IMR-90 (cell line): ENCODE results near the gene TAF4B. TPM values are rescaled to one million over a fixed set of nuclear protein-coding genes. Genes with fewer than 3 reads are reported as not detected.

Experiments used
- ATAC-seq: fragments of 200-7000 bp; cut with Tn5 transposase; 2 replicates; pipeline ENCODE4 v1.9.1; 2020; ENCODE audit warnings: low read depth, mild to moderate bottlenecking, moderate library complexity
- BruUV-seq: library from RNA; stranded (reverse); fragments of 400-500 nt; replicated peaks from 2 replicates; lab custom pipeline; 2021; lab: Mats Ljungman, UMichigan
- CTCF ChIA-PET: fragments of 300-600 bp; formaldehyde crosslinking; extraction: SDS; loops from one replicate; lab custom pipeline; 2021; ENCODE audit warnings: antibody characterized with exemption; lab: Yijun Ruan, JAX
- POLR2A ChIA-PET: fragments of 300-600 bp; sonication (Branson Sonifier 250); formaldehyde crosslinking; loops from one replicate; lab custom pipeline; 2022; ENCODE audit warnings: antibody characterized with exemption; ENCODE audit not compliant: unreplicated experiment; lab: Charles Lee
- DNase-seq: peaks from one replicate; pipeline ENCODE4 v3.0.0; 2013
- H2AFZ ChIP-seq: replicated peaks from 2 replicates; pipeline ENCODE3; 2013; ENCODE audit warnings: low read length, mild to moderate bottlenecking; ENCODE audit not compliant: poor library complexity
- H2AK5ac ChIP-seq: 2 replicates; pipeline ENCODE4 v1.6.1; 2013; ENCODE audit warnings: low read depth, low read length, inconsistent platforms
- H2AK9ac ChIP-seq: replicated peaks from 2 replicates; pipeline ENCODE3; 2013; ENCODE audit warnings: mild to moderate bottlenecking, low read depth, low read length, moderate library complexity; ENCODE audit not compliant: poor library complexity
- H2BK120ac ChIP-seq: 2 replicates; pipeline ENCODE4 v1.6.1; 2013; ENCODE audit warnings: low read depth, low read length, inconsistent platforms
- H2BK15ac ChIP-seq: 3 replicates; pipeline ENCODE4 v1.6.1; 2013; ENCODE audit warnings: low read depth, low read length, inconsistent platforms
- H2BK20ac ChIP-seq: 2 replicates; pipeline ENCODE4 v1.6.1; 2013; ENCODE audit warnings: low read depth, mild to moderate bottlenecking, inconsistent platforms, low read length, moderate library complexity
- H2BK5ac ChIP-seq: 2 replicates; pipeline ENCODE4 v1.6.1; 2013; ENCODE audit warnings: mild to moderate bottlenecking, low read depth, low read length, inconsistent platforms; ENCODE audit not compliant: poor library complexity, severe bottlenecking
- H3K14ac ChIP-seq: replicated peaks from 2 replicates; pipeline ENCODE4 v1.6.1; 2013; ENCODE audit warnings: low read depth, low read length, inconsistent platforms
- H3K18ac ChIP-seq: 2 replicates; pipeline ENCODE4 v1.6.1; 2013; ENCODE audit warnings: low read depth, low read length, control low read depth
- H3K23ac ChIP-seq: 2 replicates; pipeline ENCODE4 v1.6.1; 2013; ENCODE audit warnings: low read depth, low read length, inconsistent platforms
- H3K27ac ChIP-seq: 2 replicates; pipeline ENCODE4 v1.5.1; 2013; ENCODE audit warnings: mild to moderate bottlenecking, control low read depth, low read length; ENCODE audit not compliant: insufficient read depth
- H3K27me3 ChIP-seq: 2 replicates; pipeline ENCODE4 v1.6.1; 2013; ENCODE audit warnings: low read length; ENCODE audit not compliant: control insufficient read depth, insufficient read depth
- H3K36me3 ChIP-seq: 2 replicates; pipeline ENCODE4 v1.6.1; 2013; ENCODE audit warnings: low read length, mixed read lengths; ENCODE audit not compliant: control insufficient read depth, insufficient read depth
- H3K4ac ChIP-seq: 2 replicates; pipeline ENCODE4 v1.6.1; 2013; ENCODE audit warnings: low read depth, low read length, inconsistent platforms
- H3K4me1 ChIP-seq: 2 replicates; pipeline ENCODE4 v1.6.1; 2013; ENCODE audit warnings: low read length, mixed read lengths; ENCODE audit not compliant: control insufficient read depth, insufficient read depth
- H3K4me2 ChIP-seq: 2 replicates; pipeline ENCODE4 v1.6.1; 2013; ENCODE audit warnings: low read depth, mild to moderate bottlenecking, control low read depth, low read length, moderate library complexity
- H3K4me3 ChIP-seq: 2 replicates; pipeline ENCODE4 v1.5.1; 2013; ENCODE audit warnings: low read depth, mild to moderate bottlenecking, control low read depth, low read length, moderate library complexity; ENCODE audit not compliant: insufficient read depth
- H3K56ac ChIP-seq: 2 replicates; pipeline ENCODE4 v1.6.1; 2013; ENCODE audit warnings: low read length, inconsistent platforms; ENCODE audit not compliant: insufficient read depth; ENCODE audit errors: extremely low read depth
- H3K79me1 ChIP-seq, 2 experiments: 2 replicates each; pipeline ENCODE4 v1.6.1; 2013; ENCODE audit warnings: low read length in 2 of 2, inconsistent platforms in 1 of 2, low read depth in 1 of 2
- H3K9ac ChIP-seq: 2 replicates; pipeline ENCODE4 v1.6.1; 2013; ENCODE audit warnings: low read depth, low read length, control low read depth
- H3K9me1 ChIP-seq: 2 replicates; pipeline ENCODE4 v1.6.1; 2013; ENCODE audit warnings: low read length, inconsistent platforms; ENCODE audit not compliant: insufficient read depth
- H3K9me3 ChIP-seq: 2 replicates; pipeline ENCODE4 v1.6.1; 2013; ENCODE audit warnings: low read length; ENCODE audit not compliant: control insufficient read depth, insufficient read depth
- H4K20me1 ChIP-seq: 2 replicates; pipeline ENCODE4 v1.6.1; 2013; ENCODE audit warnings: low read length, inconsistent platforms; ENCODE audit not compliant: insufficient read depth
- H4K5ac ChIP-seq: 2 replicates; pipeline ENCODE4 v1.6.1; 2013; ENCODE audit warnings: mild to moderate bottlenecking, low read depth, low read length, control low read depth
- H4K8ac ChIP-seq, 2 experiments: 2 replicates each; pipeline ENCODE4 v1.6.1; 2013; ENCODE audit warnings: low read depth in 2 of 2, low read length in 2 of 2, control low read depth in 1 of 2, inconsistent platforms in 1 of 2
- H4K91ac ChIP-seq: 2 replicates; pipeline ENCODE4 v1.6.1; 2013; ENCODE audit warnings: low read depth, low read length, inconsistent platforms; ENCODE audit not compliant: insufficient read depth
- CHD1 ChIP-seq: IDR thresholded peaks from 2 replicates; pipeline ENCODE4 v1.6.1; 2012; ENCODE audit warnings: low read depth, low read length, improper control_type of control experiment
- NFE2L2 ChIP-seq: fragments of 150-350 bp; IDR thresholded peaks from 2 replicates; pipeline ENCODE4 v1.6.1; 2016; ENCODE audit warnings: low read depth, mild to moderate bottlenecking, low read length
- POLR2A ChIP-seq: IDR thresholded peaks from 2 replicates; pipeline ENCODE4 v1.6.1; 2012; ENCODE audit warnings: mild to moderate bottlenecking, low read depth, low read length
- WGBS, 2 experiments: methylation state at CpG; one replicate each; pipeline versions ENCODE4 v1.1.5 to v1.1.7; 2013; ENCODE audit warnings: missing lambda C conversion rate in 2 of 2; ENCODE audit not compliant: insufficient read length in 1 of 2; ENCODE audit errors: extremely low coverage in 2 of 2; 5-methylcytosine and 5-hydroxymethylcytosine counted together
- dilution Hi-C: fragments of 300-500 bp; cut with HindIII; formaldehyde crosslinking; loops from one replicate; pipeline ENCODE4 v1.14.3; 2018; ENCODE audit warnings: low sequenced_read_pairs; ENCODE audit not compliant: unreplicated experiment
- in situ Hi-C: fragments of 300-500 bp; cut with MboI; formaldehyde crosslinking; loops from 3 replicates; pipeline ENCODE4 v1.14.3; 2019; ENCODE audit warnings: low sequenced_read_pairs, inconsistent platforms, mixed read lengths
- intact Hi-C: fragments of 100-400 bp; cut with micrococcal nuclease; formaldehyde crosslinking; loops from 2 replicates; pipeline ENCODE4 v1.10.0; 2022
- polyA plus RNA-seq, 3 experiments: library from polyadenylated mRNA; depleted of rRNA; stranded (reverse); fragments of >200 nt; gene quantifications; 2 replicates each; pipeline ENCODE4 v1.2.3, GENCODE V29; 2012; ENCODE audit warnings: low replicate concordance in 1 of 3
- total RNA-seq: library from RNA; depleted of rRNA; stranded (reverse); fragments of >200 nt; gene quantifications from 2 replicates; pipeline ENCODE4 v1.2.3, GENCODE V29; 2012

Gene TAF4B
- total and polyA plus RNA-seq, 2 of the 4 experiments (the other 2 are of a cell fraction) = 0.38 to 1.1 TPM

DNA sequence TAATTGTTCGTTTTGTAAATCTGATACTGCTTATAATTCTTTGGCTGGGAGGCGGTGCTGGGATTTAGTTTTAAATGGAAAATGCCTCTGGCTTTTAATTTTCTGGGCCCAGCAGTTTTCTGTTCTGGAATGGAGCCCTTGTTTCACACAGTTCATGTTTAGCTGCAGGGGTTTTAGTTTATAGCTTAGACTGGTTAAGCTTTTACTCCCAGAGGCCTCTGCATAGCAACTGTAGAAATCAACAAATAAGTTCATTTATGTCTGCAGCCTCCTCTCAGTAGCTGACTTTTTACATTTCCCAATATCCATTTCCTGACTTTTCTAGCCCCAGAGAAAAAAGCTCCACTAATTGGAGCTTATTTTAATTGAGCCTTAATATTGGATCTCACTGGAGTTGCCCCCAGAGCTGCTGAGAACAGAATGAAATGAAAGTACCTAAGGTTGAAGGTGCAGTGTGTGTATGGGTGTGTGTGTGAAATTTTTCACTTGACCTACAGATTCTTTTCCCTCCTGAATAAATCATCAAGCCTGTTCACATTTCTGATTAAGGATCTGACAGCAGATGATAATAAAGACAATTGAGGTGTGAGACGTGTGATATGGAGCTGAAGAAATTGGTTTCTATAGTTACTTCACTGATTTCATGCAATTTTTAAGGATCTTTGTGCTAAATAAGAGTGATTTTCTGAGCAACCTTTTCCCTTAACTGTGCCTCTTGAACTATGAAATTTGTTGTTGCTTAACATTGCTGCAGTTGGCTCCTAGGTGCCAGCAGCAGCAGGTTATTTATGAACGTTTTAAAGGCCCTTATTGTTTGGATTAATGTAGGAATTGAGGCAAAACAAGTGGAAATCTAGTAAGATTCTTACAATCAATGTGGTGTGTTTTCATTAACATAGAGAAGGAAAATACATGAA is 109.6 kb downstream of the TAF4B start:
- no peak overlapping the region for H2AK9ac ChIP-seq
- no peak overlapping the region for H3K14ac ChIP-seq
- no peaks in the 10 kb centered on the region for H4K20me1 ChIP-seq
- H2BK120ac ChIP-seq = no peak overlapping the region
- dilution Hi-C loops = no loop called here
- no peak overlapping the region for H4K8ac ChIP-seq
- no peaks in the 10 kb centered on the region for H3K36me3 ChIP-seq
- H2BK20ac ChIP-seq = no peak overlapping the region
- no peak overlapping the region for H3K4me3 ChIP-seq
- POLR2A ChIA-PET = no interaction called here
- no peak overlapping the region for H3K4me2 ChIP-seq
- H3K79me1 ChIP-seq = no peaks in the 10 kb centered on the region
- H2AK5ac ChIP-seq = no peak overlapping the region
- H3K9me3 ChIP-seq = no peaks in the 10 kb centered on the region
- CTCF ChIA-PET = no interaction called here
- H3K27ac ChIP-seq = no peak overlapping the region
- H3K9ac ChIP-seq = no peak overlapping the region
- H2AFZ ChIP-seq = no peak overlapping the region
- no peaks in the 10 kb centered on the region for H3K27me3 ChIP-seq
- no peak for DNase-seq
- H3K56ac ChIP-seq = no peak overlapping the region
- TF ChIP-seq CHD1 (no peak), NFE2L2 (no peak), POLR2A (no peak)
- no peak overlapping the region for H3K4ac ChIP-seq
- H4K91ac ChIP-seq = no peak overlapping the region
- no peaks in the 10 kb centered on the region for H3K4me1 ChIP-seq
- 60% methylated on average over 1 of the region's 4 CpGs; no CpG with 5 or more reads in 1 of the 2 experiments for WGBS, 2 experiments
- no peak overlapping the region for H4K5ac ChIP-seq
- ATAC-seq = no peak
- no peak overlapping the region for H2BK5ac ChIP-seq
- intact Hi-C loops = no loop called here
- no peaks in the 10 kb centered on the region for H3K9me1 ChIP-seq
- no peak overlapping the region for H3K23ac ChIP-seq
- in situ Hi-C loops = no loop called here
- BruUV-seq = no TSS peak
- no peak overlapping the region for H3K18ac ChIP-seq
- H2BK15ac ChIP-seq = no peak overlapping the region
